Stomach smooth muscle (tissue), 2 donors: ENCODE measurements around the gene SLC39A11.

ENCODE experiments used
- H3K27ac ChIP-seq: one replicate; pipeline ENCODE4 v1.7.0; 2013; ENCODE audit warnings: mild to moderate bottlenecking, low read length, inconsistent platforms
- H3K27me3 ChIP-seq, 2 donors: one replicate each; pipeline ENCODE4 v1.7.0; 2013; ENCODE audit warnings: low read length in 2 of 2; ENCODE audit not compliant: insufficient read depth in 2 of 2, control insufficient read depth in 1 of 2
- H3K36me3 ChIP-seq, 2 donors: one replicate each; pipeline ENCODE4 v1.7.0; 2013; ENCODE audit warnings: low read length in 2 of 2; ENCODE audit not compliant: control insufficient read depth in 2 of 2, insufficient read depth in 2 of 2
- H3K4me1 ChIP-seq: one replicate; pipeline ENCODE4 v1.7.0; 2013; ENCODE audit warnings: low read length; ENCODE audit not compliant: control insufficient read depth, insufficient read depth
- H3K4me3 ChIP-seq, 2 donors: one replicate each; pipeline ENCODE4 v1.7.0; 2013; ENCODE audit warnings: low read length in 2 of 2
- H3K9ac ChIP-seq, 2 donors: one replicate each; pipeline ENCODE4 v1.7.0; 2013; ENCODE audit warnings: low read length in 2 of 2, mild to moderate bottlenecking in 1 of 2
- H3K9me3 ChIP-seq, 2 donors: one replicate each; pipeline ENCODE4 v1.7.0; 2013; ENCODE audit warnings: low read length in 2 of 2; ENCODE audit not compliant: control insufficient read depth in 2 of 2
- donor health status: healthy.
- donor health status: Pancreatic carcinoma.

Gene SLC39A11

GRCh38 chr17:72687886-72688285, 404.6 kb downstream of the SLC39A11 start:
- H3K9ac ChIP-seq: no peak overlapping the region
- H3K36me3 ChIP-seq: peaks cover 0 to 3% of the 10 kb centered on the region in 2 donors
- no peaks in the 10 kb centered on the region for H3K27me3 ChIP-seq
- H3K9me3 ChIP-seq: no peaks in the 10 kb centered on the region
- no peaks in the 10 kb centered on the region for H3K4me1 ChIP-seq
- no peak overlapping the region for H3K4me3 ChIP-seq
- H3K27ac ChIP-seq: no peak overlapping the region

DNA sequence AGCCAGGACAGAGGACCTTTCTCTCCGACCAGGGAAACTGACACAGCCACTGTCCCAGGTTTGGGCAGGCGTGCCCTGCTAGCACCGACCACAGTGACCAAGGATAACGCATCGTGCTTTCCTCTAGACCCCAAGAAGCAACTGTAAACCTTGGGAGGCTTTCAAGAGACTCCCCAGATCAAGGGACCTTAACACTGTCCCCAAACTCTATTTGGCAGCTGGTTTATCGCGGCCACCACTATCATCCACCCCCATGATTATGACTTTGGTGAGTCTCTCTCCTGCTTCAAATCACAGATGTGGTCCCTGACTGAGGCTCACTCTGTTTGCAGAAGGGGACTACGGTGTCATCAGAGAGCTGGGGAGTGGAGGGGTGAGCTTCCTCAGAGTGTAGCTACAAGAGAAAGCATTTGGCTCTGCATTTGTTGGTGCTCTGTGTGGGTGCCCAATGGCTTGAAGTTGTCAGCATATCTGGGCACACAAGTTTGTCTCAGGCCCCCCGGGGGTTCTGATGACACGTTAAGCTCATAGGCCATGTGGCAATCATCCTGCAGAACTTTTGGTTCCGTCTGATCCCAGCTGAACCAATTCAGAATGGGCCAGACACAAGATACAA, 408.0 kb downstream of the SLC39A11 start:
- H3K9me3 ChIP-seq: no peaks in the 10 kb centered on the region
- no peak overlapping the region for H3K9ac ChIP-seq
- no peaks in the 10 kb centered on the region for H3K36me3 ChIP-seq
- no peak overlapping the region for H3K27ac ChIP-seq
- H3K4me1 ChIP-seq: no peaks in the 10 kb centered on the region
- no peak overlapping the region for H3K4me3 ChIP-seq
- no peaks in the 10 kb centered on the region for H3K27me3 ChIP-seq

DNA sequence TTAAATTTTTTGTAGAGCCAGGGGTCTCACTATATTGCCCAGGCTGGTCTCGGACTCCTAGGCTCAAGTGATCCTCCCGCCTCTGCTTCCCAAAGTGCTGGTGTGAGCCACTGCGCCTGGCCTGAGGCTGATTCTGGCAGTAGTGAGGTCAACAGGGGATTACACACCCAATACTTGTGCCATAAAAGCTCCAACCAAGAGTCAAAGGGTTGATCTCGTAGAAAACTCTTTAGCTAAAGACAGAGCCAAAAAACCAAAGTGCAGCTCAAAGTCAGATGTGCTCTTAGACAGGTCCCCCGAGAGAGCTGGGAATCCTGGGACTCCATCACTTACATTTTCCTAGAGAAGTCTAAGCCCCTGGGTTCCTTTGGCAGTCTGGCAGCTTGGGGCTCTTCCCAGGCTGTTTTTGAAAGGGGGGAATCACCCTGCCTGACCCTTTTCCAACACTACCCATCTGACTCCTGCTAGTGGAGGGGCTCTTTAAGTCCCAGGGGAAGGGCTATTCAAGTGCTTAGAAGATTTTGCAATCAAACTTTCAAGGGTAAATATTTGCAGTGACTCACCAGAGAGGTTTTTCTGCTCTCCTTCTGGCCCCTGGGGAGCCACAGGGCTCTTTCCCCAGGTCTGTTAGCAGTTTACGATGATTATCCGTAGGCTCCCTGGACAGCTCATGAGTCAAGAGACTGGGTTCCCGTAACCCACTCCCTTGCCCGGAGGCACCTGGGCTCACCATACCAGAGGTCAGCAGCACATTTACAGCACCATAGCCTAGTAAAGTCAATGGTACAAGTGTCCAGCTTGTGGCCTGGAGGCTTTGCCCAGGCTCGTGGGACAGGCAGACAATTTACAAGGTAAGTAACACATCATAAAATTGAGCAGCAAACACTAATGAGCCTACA, 408.7 kb downstream of the SLC39A11 start:
- Histone ChIP-seq H3K27ac (no peak overlapping the region), H3K9ac (no peak overlapping the region), H3K36me3 (no peaks in the 10 kb centered on the region), H3K9me3 (no peaks in the 10 kb centered on the region), H3K27me3 (no peaks in the 10 kb centered on the region), H3K4me3 (no peak overlapping the region), H3K4me1 (no peaks in the 10 kb centered on the region)

- H3K27me3 ChIP-seq: no peaks in the 10 kb centered on the region
- H3K9me3 ChIP-seq: no peaks in the 10 kb centered on the region
- no peak overlapping the region for H3K27ac ChIP-seq
- no peaks in the 10 kb centered on the region for H3K36me3 ChIP-seq
- H3K4me3 ChIP-seq: no peak overlapping the region
- no peak overlapping the region for H3K9ac ChIP-seq
- no peaks in the 10 kb centered on the region for H3K4me1 ChIP-seq
Observed at GRCh38 chr17:72682605-72683004, 409.9 kb downstream of the SLC39A11 start.

DNA sequence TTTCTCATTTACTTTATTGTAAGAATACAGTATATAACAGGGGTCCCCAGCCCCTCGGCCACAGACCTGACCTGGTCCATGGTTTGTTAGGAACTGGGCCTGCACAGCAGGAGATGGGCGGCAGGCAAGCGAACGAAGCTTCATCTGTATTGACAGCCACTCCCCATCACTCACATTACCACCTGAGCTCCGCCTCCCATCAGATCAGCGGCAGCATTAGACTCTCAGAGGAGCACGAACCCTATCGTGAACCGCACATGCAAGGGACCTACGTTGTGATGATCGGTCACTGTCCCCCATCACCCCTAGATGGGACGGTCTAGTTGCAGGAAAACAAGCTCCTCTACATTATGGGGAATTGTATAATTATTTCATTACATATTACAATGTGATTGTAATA, 410.6 kb downstream of the SLC39A11 start:
- H3K27me3 ChIP-seq: no peaks in the 10 kb centered on the region
- no peaks in the 10 kb centered on the region for H3K9me3 ChIP-seq
- no peaks in the 10 kb centered on the region for H3K36me3 ChIP-seq
- H3K4me3 ChIP-seq: no peak overlapping the region
- H3K9ac ChIP-seq: no peak overlapping the region
- no peaks in the 10 kb centered on the region for H3K4me1 ChIP-seq
- no peak overlapping the region for H3K27ac ChIP-seq

GRCh38 chr17:72677714-72678390, 414.6 kb downstream of the SLC39A11 start:
- no peaks in the 10 kb centered on the region for H3K36me3 ChIP-seq
- no peaks in the 10 kb centered on the region for H3K27me3 ChIP-seq
- no peaks in the 10 kb centered on the region for H3K4me1 ChIP-seq
- H3K9me3 ChIP-seq: no peaks in the 10 kb centered on the region
- no peak overlapping the region for H3K9ac ChIP-seq
- H3K27ac ChIP-seq: no peak overlapping the region
- H3K4me3 ChIP-seq: no peak overlapping the region

- Histone ChIP-seq H3K4me3 (no peak overlapping the region), H3K4me1 (no peaks in the 10 kb centered on the region), H3K9me3 (no peaks in the 10 kb centered on the region), H3K36me3 (no peaks in the 10 kb centered on the region), H3K27ac (no peak overlapping the region), H3K27me3 (no peaks in the 10 kb centered on the region), H3K9ac (no peak overlapping the region)
Observed at GRCh38 chr17:72677108-72677507, 415.4 kb downstream of the SLC39A11 start.

GRCh38 chr17:72672729-72673128, 419.8 kb downstream of the SLC39A11 start:
- no peaks in the 10 kb centered on the region for H3K27me3 ChIP-seq
- no peaks in the 10 kb centered on the region for H3K4me1 ChIP-seq
- peaks cover 0 to 2% of the 10 kb centered on the region in 2 donors for H3K36me3 ChIP-seq
- H3K9me3 ChIP-seq: no peaks in the 10 kb centered on the region
- no peak overlapping the region for H3K27ac ChIP-seq
- no peak overlapping the region for H3K4me3 ChIP-seq
- H3K9ac ChIP-seq: no peak overlapping the region

DNA sequence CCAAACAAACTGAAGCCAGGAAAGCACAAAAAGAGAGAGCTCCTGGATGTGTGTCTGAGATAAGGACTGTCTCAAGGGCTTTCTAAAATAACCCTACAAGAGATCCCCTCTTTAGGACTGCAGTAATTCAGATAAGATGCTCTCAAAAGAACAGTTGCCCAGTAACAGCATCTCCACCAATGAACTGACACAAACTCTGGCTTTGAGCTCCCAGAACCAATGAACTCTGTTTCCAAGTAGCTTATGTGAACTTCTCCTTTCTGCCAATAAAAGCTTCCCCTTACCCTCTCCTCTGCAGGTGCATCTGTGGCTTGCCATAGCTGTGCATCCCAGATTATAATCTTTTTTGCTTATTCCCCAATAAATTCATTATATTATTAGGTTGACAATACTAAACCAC, 421.5 kb downstream of the SLC39A11 start:
- H3K27me3 ChIP-seq: no peaks in the 10 kb centered on the region
- no peak overlapping the region for H3K9ac ChIP-seq
- no peaks in the 10 kb centered on the region for H3K4me1 ChIP-seq
- H3K9me3 ChIP-seq: no peaks in the 10 kb centered on the region
- H3K4me3 ChIP-seq: no peak overlapping the region
- H3K36me3 ChIP-seq: peaks cover 0 to 2% of the 10 kb centered on the region in 2 donors
- no peak overlapping the region for H3K27ac ChIP-seq

- Histone ChIP-seq H3K27ac (no peak overlapping the region), H3K4me1 (no peaks in the 10 kb centered on the region), H3K27me3 (no peaks in the 10 kb centered on the region), H3K9ac (no peak overlapping the region), H3K9me3 (peaks cover 0 to 2% of the 10 kb centered on the region in 2 donors), H3K4me3 (no peak overlapping the region), H3K36me3 (peaks cover 0 to 2% of the 10 kb centered on the region in 2 donors)
Observed at GRCh38 chr17:72667096-72668063, 425.1 kb downstream of the SLC39A11 start.
